RWPE2 (cell line): ENCODE measurements around the gene OR56A1.
"Not testable (repeated sequence)": the region's sequence is repeated elsewhere in the genome, so short reads cannot be mapped to it uniquely, and the experiment has no call there.

ENCODE experiments used
- ATAC-seq: fragments of 200-7000 bp; cut with Tn5 transposase; 3 replicates; pipeline ENCODE4 v1.9.1; 2021; ENCODE audit warnings: low read depth
- DNase-seq: peaks from one replicate; pipeline ENCODE4 v3.0.0-alpha.2; 2020; ENCODE audit warnings: low spot score
- H3K27ac ChIP-seq: fragments of 450-650 bp; 2 replicates; pipeline ENCODE4 v1.5.1; 2017; ENCODE audit warnings: mild to moderate bottlenecking; ENCODE audit not compliant: poor library complexity, severe bottlenecking
- H3K27me3 ChIP-seq: fragments of 250-450 bp; sonication (Bioruptor Pico); 2 replicates; pipeline ENCODE4 v1.5.1; 2021; ENCODE audit warnings: mild to moderate bottlenecking, moderate library complexity; ENCODE audit not compliant: insufficient read depth, poor library complexity, severe bottlenecking
- H3K36me3 ChIP-seq: fragments of 250-450 bp; sonication (Bioruptor Pico); 2 replicates; pipeline ENCODE4 v1.5.1; 2020; ENCODE audit warnings: low read depth, mild to moderate bottlenecking, moderate library complexity
- H3K4me1 ChIP-seq: fragments of 250-450 bp; sonication (Bioruptor Pico); 2 replicates; pipeline ENCODE4 v1.5.1; 2021; ENCODE audit warnings: mild to moderate bottlenecking, moderate library complexity; ENCODE audit not compliant: insufficient read depth, poor library complexity, severe bottlenecking
- H3K4me3 ChIP-seq: fragments of 250-450 bp; sonication (Bioruptor Pico); 2 replicates; pipeline ENCODE4 v1.5.1; 2021; ENCODE audit warnings: mild to moderate bottlenecking, moderate library complexity; ENCODE audit not compliant: severe bottlenecking
- H3K9me3 ChIP-seq: fragments of 250-450 bp; sonication (Bioruptor Pico); 2 replicates; pipeline ENCODE4 v1.5.1; 2021; ENCODE audit warnings: mild to moderate bottlenecking, moderate library complexity; ENCODE audit not compliant: severe bottlenecking
- CTCF ChIP-seq: fragments of 450-650 bp; IDR thresholded peaks from one replicate; pipeline ENCODE4 v1.5.1; 2017; ENCODE audit warnings: mild to moderate bottlenecking, moderate library complexity; ENCODE audit not compliant: poor library complexity, severe bottlenecking

The OR56A1 gene, protein sequence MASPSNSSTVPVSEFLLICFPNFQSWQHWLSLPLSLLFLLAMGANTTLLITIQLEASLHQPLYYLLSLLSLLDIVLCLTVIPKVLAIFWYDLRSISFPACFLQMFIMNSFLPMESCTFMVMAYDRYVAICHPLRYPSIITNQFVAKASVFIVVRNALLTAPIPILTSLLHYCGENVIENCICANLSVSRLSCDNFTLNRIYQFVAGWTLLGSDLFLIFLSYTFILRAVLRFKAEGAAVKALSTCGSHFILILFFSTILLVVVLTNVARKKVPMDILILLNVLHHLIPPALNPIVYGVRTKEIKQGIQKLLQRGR

DNA sequence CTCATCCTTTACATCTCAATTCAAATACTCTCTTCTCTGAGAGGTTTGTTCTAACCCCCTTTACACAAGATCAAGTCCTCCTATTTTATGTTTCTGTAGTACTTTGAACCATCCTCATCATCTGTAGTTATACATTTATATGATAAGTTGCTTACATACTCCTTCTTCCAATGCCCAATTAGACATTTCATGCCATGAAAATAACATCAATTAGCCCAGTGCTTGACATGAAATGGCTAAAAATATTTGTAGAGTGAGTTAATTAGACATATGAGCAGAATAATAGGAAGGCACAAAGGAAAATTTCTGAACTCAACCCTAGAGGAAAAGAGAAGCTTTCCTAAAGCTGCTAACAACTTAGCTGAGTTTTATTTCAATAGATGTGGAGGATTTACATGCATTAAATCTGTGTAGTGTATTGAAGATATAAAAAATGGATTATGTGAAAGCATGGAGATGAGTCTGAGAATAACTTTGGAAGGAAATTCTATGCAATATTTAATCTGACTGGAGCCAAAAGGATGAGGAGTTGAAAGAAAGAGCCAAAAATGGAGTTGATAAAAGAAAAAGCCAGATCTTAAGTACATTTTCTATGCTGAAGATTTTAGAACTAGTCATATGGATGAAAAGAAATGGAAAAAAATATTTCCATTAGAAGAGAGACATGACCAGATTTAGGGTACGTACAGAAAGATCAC, at the start of gene OR56A1:
Gene OR56A1 (minus strand): TSS at position 51 of the 698 bp plus-strand sequence. CDS start 3,066 bp downstream, outside the sequence.
- no peak for TF ChIP-seq CTCF
- no peaks in the 10 kb centered on the region for H3K4me1 ChIP-seq
- no peaks in the 10 kb centered on the region for H3K9me3 ChIP-seq
- H3K27me3 ChIP-seq: no peaks in the 10 kb centered on the region
- ATAC-seq (no peak), DNase-seq (no peak)
- H3K36me3 ChIP-seq: no peaks in the 10 kb centered on the region
- H3K4me3 ChIP-seq: no peak within 1 kb of the TSS
- no peak within 1 kb of the TSS for H3K27ac ChIP-seq

GRCh38 chr11:6079463-6079862, 48.9 kb upstream of the OR56A1 start:
- no peak overlapping the region for H3K4me3 ChIP-seq
- no peaks in the 10 kb centered on the region for H3K36me3 ChIP-seq
- ATAC-seq (no peak), DNase-seq (no peak)
- no peaks in the 10 kb centered on the region for H3K4me1 ChIP-seq
- H3K9me3 ChIP-seq: no peaks in the 10 kb centered on the region
- no peak for TF ChIP-seq CTCF
- no peak overlapping the region for H3K27ac ChIP-seq
- no peaks in the 10 kb centered on the region for H3K27me3 ChIP-seq

DNA sequence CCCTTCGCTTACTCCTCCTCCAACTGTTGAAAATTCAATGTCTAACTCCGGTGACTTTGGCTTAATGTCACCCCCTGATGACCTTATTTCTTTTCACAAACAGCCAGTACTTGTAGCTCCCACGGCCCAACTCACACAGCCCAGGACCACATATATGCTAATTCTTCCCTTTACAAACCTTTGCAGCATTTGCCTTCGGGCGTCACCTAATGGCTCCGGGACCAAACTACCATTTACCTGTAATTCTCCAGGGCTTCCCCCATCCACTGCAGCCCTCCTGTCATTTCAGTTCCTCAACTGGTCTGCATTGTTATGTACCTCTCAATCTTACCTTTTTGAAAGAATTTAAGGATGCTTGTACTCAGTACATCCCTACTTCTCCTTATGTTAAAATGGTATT, 47.2 kb upstream of the OR56A1 start:
- no peak for ATAC-seq
- TF ChIP-seq CTCF: no peak
- no peaks in the 10 kb centered on the region for H3K36me3 ChIP-seq

GRCh38 chr11:6076443-6076842, 45.9 kb upstream of the OR56A1 start:
- not testable (repeated sequence) for H3K27ac ChIP-seq, H3K27me3 ChIP-seq, DNase-seq, H3K9me3 ChIP-seq, H3K4me3 ChIP-seq, H3K36me3 ChIP-seq, H3K4me1 ChIP-seq, ATAC-seq

More for the DNA sequence above, 47.2 kb upstream of the OR56A1 start:
- Histone ChIP-seq H3K9me3 (no peaks in the 10 kb centered on the region), H3K27ac (no peak overlapping the region), H3K27me3 (no peaks in the 10 kb centered on the region), H3K4me3 (no peak overlapping the region), H3K4me1 (no peaks in the 10 kb centered on the region)
- DNase-seq: no peak

DNA sequence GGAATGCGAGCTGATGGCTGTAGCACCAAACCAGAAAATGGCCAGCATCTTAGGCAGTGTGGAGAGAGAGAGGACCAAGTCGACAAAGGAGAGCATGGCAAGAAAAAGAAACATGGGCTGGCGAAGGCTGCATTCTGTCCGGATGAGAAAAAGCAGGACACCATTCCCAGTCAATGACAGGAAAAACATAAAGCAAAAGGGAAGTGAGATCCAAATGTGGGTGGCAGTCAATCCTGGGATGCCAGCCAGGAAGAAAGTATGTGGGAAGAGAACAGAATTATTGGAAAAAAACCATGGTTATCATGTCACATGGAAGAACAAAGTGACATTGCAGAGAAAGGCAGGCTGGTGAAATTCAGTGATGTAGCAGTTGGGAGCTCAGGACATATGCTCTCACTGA, 36.9 kb upstream of the OR56A1 start:
- Histone ChIP-seq H3K27me3 (no peaks in the 10 kb centered on the region), H3K4me3 (no peak overlapping the region), H3K36me3 (no peaks in the 10 kb centered on the region), H3K4me1 (no peaks in the 10 kb centered on the region), H3K27ac (no peak overlapping the region), H3K9me3 (no peaks in the 10 kb centered on the region)
- no peak for ATAC-seq
- DNase-seq: no peak
- TF ChIP-seq CTCF: no peak
